ENCODE results near the gene KRTAP10-6.
"Not testable (repeated sequence)": the region's sequence is repeated elsewhere in the genome, so short reads cannot be mapped to it uniquely, and the experiment has no call there.

Gene KRTAP10-6

GRCh38 chr21:44599264-44600029, 7.1 kb upstream of the KRTAP10-6 start:
- Histone ChIP-seq H4K20me1 (no peaks in the 10 kb centered on the region), H3K9ac (no peak overlapping the region), H3K27ac (no peak overlapping the region), H3K4me2 (no peak overlapping the region), H3K27me3 (no peaks in the 10 kb centered on the region), H3K36me3 (no peaks in the 10 kb centered on the region), H3K4me1 (peaks cover 10% of the 10 kb centered on the region), H3K4me3 (no peak overlapping the region), H3K9me3 (peaks cover 7% of the 10 kb centered on the region)
- TF ChIP-seq Cebpa-rat (IDR thresholded peaks at IDR 0.05), result no peak

GRCh38 chr21:44598061-44598460, 5.8 kb upstream of the KRTAP10-6 start:
- H3K9ac ChIP-seq, result no peak overlapping the region
- no peaks in the 10 kb centered on the region for H3K9me3 ChIP-seq
- no peaks in the 10 kb centered on the region for H3K27me3 ChIP-seq
- no peak overlapping the region for H3K4me3 ChIP-seq
- H3K27ac ChIP-seq, result no peak overlapping the region
- H3K36me3 ChIP-seq, result no peaks in the 10 kb centered on the region
- TF ChIP-seq Cebpa-rat (IDR thresholded peaks at IDR 0.05), result no peak
- no peaks in the 10 kb centered on the region for H4K20me1 ChIP-seq
- no peak overlapping the region for H3K4me2 ChIP-seq
- H3K4me1 ChIP-seq, result peaks cover 24% of the 10 kb centered on the region

DNA sequence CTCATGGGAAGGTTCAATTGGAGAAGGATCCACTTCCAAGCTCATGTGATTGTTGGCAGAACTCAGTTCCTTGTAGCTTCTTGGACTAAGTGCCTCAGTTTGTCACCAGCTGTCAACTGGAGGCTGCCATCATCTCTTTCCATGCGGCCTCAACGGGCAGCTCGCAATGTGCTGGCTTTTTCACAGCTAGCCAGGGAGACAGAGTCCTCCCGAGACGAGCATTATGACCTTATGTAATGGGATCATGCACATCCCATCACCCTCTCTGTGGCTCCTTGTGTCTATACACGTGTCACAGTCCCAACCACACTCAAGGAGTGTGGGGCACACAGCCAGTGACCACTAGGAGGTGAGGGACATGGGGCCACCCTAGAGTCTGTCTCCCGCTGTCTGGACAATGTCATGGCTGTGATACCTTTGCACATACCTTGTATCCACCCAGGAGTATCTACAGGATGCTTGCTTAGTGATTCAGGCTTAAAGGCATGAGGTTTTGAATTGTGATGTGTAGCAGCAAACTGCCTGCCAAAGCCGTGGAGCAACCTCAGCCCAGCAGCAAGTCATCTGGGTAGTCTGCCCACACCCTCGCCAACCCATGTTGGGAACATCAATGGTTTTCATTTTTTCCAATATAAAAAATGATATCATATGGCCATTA, 3.9 kb upstream of the KRTAP10-6 start:
- H3K9ac ChIP-seq, result no peak overlapping the region
- H3K27ac ChIP-seq, result no peak overlapping the region
- H3K27me3 ChIP-seq, result no peaks in the 10 kb centered on the region
- H3K4me2 ChIP-seq, result no peak overlapping the region
- H3K36me3 ChIP-seq, result no peaks in the 10 kb centered on the region
- peaks cover 33% of the 10 kb centered on the region for H3K4me1 ChIP-seq
- H3K9me3 ChIP-seq, result no peaks in the 10 kb centered on the region
- no peak for TF ChIP-seq Cebpa-rat (IDR thresholded peaks at IDR 0.05)
- H4K20me1 ChIP-seq, result no peaks in the 10 kb centered on the region
- H3K4me3 ChIP-seq, result no peak overlapping the region

DNA sequence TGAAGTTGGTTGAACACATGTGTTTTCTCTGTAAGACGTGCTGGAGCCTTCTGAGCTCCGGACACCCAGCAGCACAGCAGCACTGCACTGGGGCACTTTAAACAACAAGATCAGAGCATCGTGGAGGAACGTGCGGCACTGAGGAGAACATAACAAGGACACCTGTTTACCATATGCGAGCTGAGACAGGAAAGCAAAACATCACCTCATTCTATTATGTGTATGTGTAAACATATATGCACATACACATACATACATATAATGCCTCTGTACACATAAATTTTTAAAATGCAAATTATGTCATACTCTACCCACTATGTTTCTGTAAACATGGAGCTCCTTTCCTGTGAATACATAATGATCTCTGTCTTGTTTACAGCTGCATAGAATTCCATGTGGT, 3.2 kb upstream of the KRTAP10-6 start:
- Histone ChIP-seq H3K27me3 (no peaks in the 10 kb centered on the region), H3K9me3 (no peaks in the 10 kb centered on the region), H3K36me3 (no peaks in the 10 kb centered on the region), H3K4me2 (peak overlapping the region; percentile 82; the same call in 1 of the 2 replicates), H3K4me3 (no peak overlapping the region), H3K4me1 (peaks cover 33% of the 10 kb centered on the region), H4K20me1 (no peaks in the 10 kb centered on the region), H3K9ac (no peak overlapping the region), H3K27ac (no peak overlapping the region)
- TF ChIP-seq Cebpa-rat (IDR thresholded peaks at IDR 0.05), result no peak

GRCh38 chr21:44594406-44594916, 2.2 kb upstream of the KRTAP10-6 start:
- no peaks in the 10 kb centered on the region for H3K27me3 ChIP-seq
- no peaks in the 10 kb centered on the region for H3K36me3 ChIP-seq
- no peak overlapping the region for H3K9ac ChIP-seq
- no peak for TF ChIP-seq Cebpa-rat (IDR thresholded peaks at IDR 0.05)
- no peak overlapping the region for H3K4me3 ChIP-seq
- no peaks in the 10 kb centered on the region for H3K9me3 ChIP-seq
- H3K27ac ChIP-seq, result peak overlapping the region; percentile 61; the same call in 1 of the 2 replicates
- H4K20me1 ChIP-seq, result no peaks in the 10 kb centered on the region
- H3K4me2 ChIP-seq, result peak overlapping the region; percentile 82
- peaks cover 33% of the 10 kb centered on the region for H3K4me1 ChIP-seq

GRCh38 chr21:44593598-44594405, 1.5 kb upstream of the KRTAP10-6 start:
- H4K20me1 ChIP-seq, result no peaks in the 10 kb centered on the region
- peaks cover 33% of the 10 kb centered on the region for H3K4me1 ChIP-seq
- H3K9me3 ChIP-seq, result no peaks in the 10 kb centered on the region
- TF ChIP-seq Cebpa-rat (IDR thresholded peaks at IDR 0.05), result no peak
- peak overlapping the region; percentile 82 for H3K4me2 ChIP-seq
- peak overlapping the region; percentile 61; the same call in 1 of the 2 replicates for H3K27ac ChIP-seq
- no peaks in the 10 kb centered on the region for H3K27me3 ChIP-seq
- no peak overlapping the region for H3K4me3 ChIP-seq
- H3K9ac ChIP-seq, result peak overlapping the region; percentile 17; the same call in 1 of the 2 replicates
- H3K36me3 ChIP-seq, result no peaks in the 10 kb centered on the region

GRCh38 chr21:44591801-44592130, 539 bp downstream of the KRTAP10-6 start:
- H3K36me3 ChIP-seq, H3K27me3 ChIP-seq, H3K9ac ChIP-seq, H3K4me3 ChIP-seq, H4K20me1 ChIP-seq, H3K9me3 ChIP-seq, H3K4me2 ChIP-seq, H3K27ac ChIP-seq: not testable (repeated sequence)
- peaks cover 33% of the 10 kb centered on the region for H3K4me1 ChIP-seq

GRCh38 chr21:44590897-44591800, 1.2 kb downstream of the KRTAP10-6 start:
- H3K27ac ChIP-seq, H4K20me1 ChIP-seq, H3K27me3 ChIP-seq, H3K9ac ChIP-seq, H3K4me3 ChIP-seq, H3K4me2 ChIP-seq, H3K9me3 ChIP-seq, H3K36me3 ChIP-seq: not testable (repeated sequence)
- peaks cover 33% of the 10 kb centered on the region for H3K4me1 ChIP-seq

DNA sequence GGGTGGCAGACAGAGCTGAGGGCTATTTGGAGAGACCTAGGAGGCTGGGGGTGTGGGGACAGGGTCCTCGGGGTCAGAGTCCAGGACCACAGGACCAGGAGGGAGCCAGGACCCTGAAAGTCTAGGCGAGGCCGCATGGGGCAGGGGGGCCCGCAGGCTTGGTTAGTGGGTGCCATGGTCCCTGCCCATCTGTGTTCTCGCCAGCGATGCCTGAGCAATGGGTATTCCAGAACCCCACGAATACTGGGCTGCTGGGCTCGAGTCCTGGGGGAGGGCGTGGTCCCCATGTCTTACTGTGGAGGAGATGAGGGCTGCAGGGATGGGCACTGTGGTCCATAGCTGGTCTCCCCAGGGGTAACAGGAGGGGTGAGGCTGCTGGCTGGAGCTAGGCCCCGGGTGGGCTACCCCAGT, 2.0 kb downstream of the KRTAP10-6 start:
- Histone ChIP-seq H3K27me3 (no peaks in the 10 kb centered on the region), H3K4me3 (no peak overlapping the region), H3K36me3 (no peaks in the 10 kb centered on the region), H3K4me2 (no peak overlapping the region), H3K4me1 (peaks cover 32% of the 10 kb centered on the region), H3K9me3 (peaks cover 6% of the 10 kb centered on the region; the same call in 1 of the 2 replicates), H4K20me1 (no peaks in the 10 kb centered on the region), H3K27ac (no peak overlapping the region), H3K9ac (no peak overlapping the region)
- no peak for TF ChIP-seq Cebpa-rat (IDR thresholded peaks at IDR 0.05)

Measured in BLaER1 (cell line).